ENCODE measurements around the gene VWA8.
"Not testable (repeated sequence)": the region's sequence is repeated elsewhere in the genome, so short reads cannot be mapped to it uniquely, and the experiment has no call there.

VWA8 gene

GRCh38 chr13:41919741-41920487 lies 41.0 kb downstream of the VWA8 start:
- DNase-seq, result peak; percentile 19

- no peak for DNase-seq
Observed at GRCh38 chr13:41919031-41919740, 41.7 kb downstream of the VWA8 start.

- no peak for DNase-seq
Observed at GRCh38 chr13:41917641-41918040, 43.3 kb downstream of the VWA8 start.

- DNase-seq, result no peak
Observed at GRCh38 chr13:41916173-41916954, 44.5 kb downstream of the VWA8 start.

- no peak for DNase-seq
Observed at GRCh38 chr13:41915081-41915480, 45.8 kb downstream of the VWA8 start.

- DNase-seq, result no peak
Observed at GRCh38 chr13:41914552-41914951, 46.4 kb downstream of the VWA8 start.

- DNase-seq, result no peak
Observed at GRCh38 chr13:41909506-41909905, 51.4 kb downstream of the VWA8 start.

GRCh38 chr13:41905600-41906254 lies 55.2 kb downstream of the VWA8 start:
- no peak for DNase-seq

- DNase-seq, result no peak
Observed at GRCh38 chr13:41900918-41901317, 60.0 kb downstream of the VWA8 start.

- DNase-seq, result not testable (repeated sequence)
Observed at GRCh38 chr13:41898411-41898810, 62.5 kb downstream of the VWA8 start.

GRCh38 chr13:41897126-41897525 lies 63.8 kb downstream of the VWA8 start:
- DNase-seq, result no peak

GRCh38 chr13:41895478-41895877 lies 65.4 kb downstream of the VWA8 start:
- no peak for DNase-seq

GRCh38 chr13:41891119-41891518 lies 69.8 kb downstream of the VWA8 start:
- DNase-seq, result no peak

GRCh38 chr13:41883147-41883546 lies 77.8 kb downstream of the VWA8 start:
- DNase-seq, result no peak

- not testable (repeated sequence) for DNase-seq
Observed at GRCh38 chr13:41881890-41882289, 79.0 kb downstream of the VWA8 start.

- DNase-seq, result no peak
Observed at GRCh38 chr13:41880966-41881365, 79.9 kb downstream of the VWA8 start.

GRCh38 chr13:41864658-41865057 lies 96.3 kb downstream of the VWA8 start:
- no peak for DNase-seq

GRCh38 chr13:41862659-41863058 lies 98.2 kb downstream of the VWA8 start:
- not testable (repeated sequence) for DNase-seq

GRCh38 chr13:41859565-41859964 lies 101.3 kb downstream of the VWA8 start:
- DNase-seq, result no peak

GRCh38 chr13:41858780-41859179 lies 102.1 kb downstream of the VWA8 start:
- DNase-seq, result no peak

- DNase-seq, result no peak
Observed at GRCh38 chr13:41854758-41855157, 106.2 kb downstream of the VWA8 start.

GRCh38 chr13:41851351-41851750 lies 109.6 kb downstream of the VWA8 start:
- DNase-seq, result no peak
